GM12878 (cell line): Measurements from ENCODE around the gene FANCG. TPM values are rescaled to one million over a fixed set of nuclear protein-coding genes. Genes with fewer than 3 reads are reported as not detected.

Source experiments
- ATF3 ChIP-seq: IDR thresholded peaks from 2 replicates; pipeline ENCODE4 v1.6.1; 2011; ENCODE audit warnings: low read depth, mild to moderate bottlenecking, low read length, moderate library complexity, borderline replicate concordance; ENCODE audit errors: extremely low read depth
- CHD1 ChIP-seq: IDR thresholded peaks from 2 replicates; pipeline ENCODE4 v1.6.1; 2012; ENCODE audit warnings: low read depth, low read length, improper control_type of control experiment
- CUX1 ChIP-seq: IDR thresholded peaks from 2 replicates; pipeline ENCODE4 v1.6.1; 2012; ENCODE audit warnings: improper control_type of control experiment, low read depth, low read length; ENCODE audit not compliant: insufficient replicate concordance
- EGR1 ChIP-seq, 2 experiments: IDR thresholded peaks; 1 replicate in 1 of 2; 2 replicates in 1 of 2; pipeline ENCODE4 v1.6.1; 2011 to 2012; ENCODE audit warnings: low read depth in 2 of 2, low read length in 2 of 2, borderline replicate concordance in 1 of 2, mild to moderate bottlenecking in 1 of 2, moderate library complexity in 1 of 2
- EZH2 ChIP-seq: IDR thresholded peaks from 2 replicates; pipeline ENCODE4 v1.6.1; 2012; ENCODE audit warnings: low read depth, mild to moderate bottlenecking, control low read depth, inconsistent platforms, low read length, borderline replicate concordance; ENCODE audit not compliant: control insufficient read depth
- HDGF ChIP-seq: fragments of 450-650 bp; IDR thresholded peaks from 2 replicates; pipeline ENCODE4 v1.6.1; 2016; ENCODE audit warnings: antibody characterized with exemption
- MLLT1 ChIP-seq: fragments of 450-650 bp; IDR thresholded peaks from 2 replicates; pipeline ENCODE4 v1.6.1; 2016; ENCODE audit warnings: mild to moderate bottlenecking
- NFYA ChIP-seq: IDR thresholded peaks from 2 replicates; pipeline ENCODE4 v1.6.1; 2011; ENCODE audit warnings: low read depth, mild to moderate bottlenecking, low read length, improper control_type of control experiment, borderline replicate concordance
- PAX8 ChIP-seq: fragments of 450-650 bp; IDR thresholded peaks from 2 replicates; pipeline ENCODE4 v1.6.1; 2017; ENCODE audit warnings: mild to moderate bottlenecking, moderate library complexity
- PBX3 ChIP-seq: IDR thresholded peaks from 2 replicates; pipeline ENCODE4 v1.6.1; 2011; ENCODE audit warnings: mild to moderate bottlenecking, low read depth, low read length, moderate library complexity; ENCODE audit not compliant: insufficient replicate concordance
- RELB ChIP-seq: fragments of 450-650 bp; IDR thresholded peaks from 2 replicates; pipeline ENCODE4 v1.6.1; 2017; ENCODE audit warnings: low read depth, mild to moderate bottlenecking, moderate library complexity
- RFX5 ChIP-seq: IDR thresholded peaks from 2 replicates; pipeline ENCODE4 v1.6.1; 2011; ENCODE audit warnings: low read depth, low read length, improper control_type of control experiment
- SIN3A ChIP-seq: IDR thresholded peaks from 2 replicates; pipeline ENCODE4 v1.6.1; 2012; ENCODE audit warnings: low read depth, low read length, improper control_type of control experiment
- SP1 ChIP-seq: IDR thresholded peaks from one replicate; pipeline ENCODE4 v1.6.1; 2011; ENCODE audit warnings: low read depth, low read length
- SREBF2 ChIP-seq: IDR thresholded peaks from 2 replicates; pipeline ENCODE4 v1.6.1; 2012; ENCODE audit warnings: mild to moderate bottlenecking, low read length
- ZBTB33 ChIP-seq: fragments of 450-650 bp; IDR thresholded peaks from 2 replicates; pipeline ENCODE4 v1.6.1; 2017; ENCODE audit warnings: mild to moderate bottlenecking
- polyA plus RNA-seq, 11 experiments: library from polyadenylated mRNA; depleted of rRNA in 4 of 11; unstranded in 6 of 11; stranded (reverse) in 5 of 11; fragments of >200 nt; fragmentation: Nextera tagmentation in 4 of 11; fragmentation: Illumina TruSeq in 1 of 11; extraction: Ambion mirVana in 4 of 11; extraction: Trizol in 1 of 11; gene quantifications; 1 replicate in 1 of 11; 2 replicates in 10 of 11; pipeline versions ENCODE4 v1.2.1 to v1.2.3, GENCODE V29; 2011 to 2016; ENCODE audit warnings: inconsistent platforms in 2 of 11, missing spikeins in 2 of 11, low read depth in 1 of 11
- total RNA-seq, 4 experiments: library from RNA; depleted of rRNA in 3 of 4; stranded (reverse); fragments of >200 nt in 3 of 4; fragmentation: Illumina TruSeq in 1 of 4; extraction: Trizol in 1 of 4; gene quantifications; 2 replicates each; pipeline versions ENCODE4 v1.2.1 to v1.2.3, GENCODE V29; 2013 to 2021

The FANCG gene
- total and polyA plus RNA-seq, 10 of the 15 experiments (the other 5 are each of a cell fraction or from before 2014, with no cell fraction given) = 16.4 to 78.7 (median 45.4) TPM

- peak; percentile 51; the same call in 1 of the 2 replicates for TF ChIP-seq ZBTB33
- peak; percentile 98 for TF ChIP-seq SP1
- TF ChIP-seq SREBF2 = 0 out of 2 replicates have a peak, but pooled peaks have one; percentile 7
- no peak for TF ChIP-seq PAX8
- peak; percentile 72; the same call in 1 of the 2 replicates for TF ChIP-seq NFYA
- TF ChIP-seq ATF3 = no peak
- TF ChIP-seq SIN3A = peak; percentile 59; the same call in 1 of the 2 replicates
- TF ChIP-seq HDGF = peak; percentile 73
- TF ChIP-seq CUX1 = peak; percentile 64
- TF ChIP-seq EZH2 = no peak
- TF ChIP-seq PBX3 = peak; percentile 88
- no peak for TF ChIP-seq RELB
- TF ChIP-seq CHD1 = 0 out of 2 replicates have a peak, but pooled peaks have one; percentile 60
- no peak for TF ChIP-seq EGR1 (IDR thresholded peaks at IDR 0.05; ENCODE audit: borderline replicate concordance in 1 of 2, low read depth in 2 of 2, low read length in 2 of 2)
- TF ChIP-seq RFX5 = peak; percentile 100
- TF ChIP-seq MLLT1 = 0 out of 2 replicates have a peak, but pooled peaks have one; percentile 31
These were observed 7.1 kb downstream of the FANCG start, which contains the start of gene VCP (continued) for GRCh38 chr9:35072461-35073278.
